Measurements from ENCODE around the gene APOC3. TPM values are rescaled to one million over a fixed set of nuclear protein-coding genes. Genes with fewer than 3 reads are reported as not detected.
A peak's percentile ranks its signal among the peaks of the same experiment; 100 is the strongest.

The APOC3 gene
- total and polyA plus RNA-seq, 9 of the 15 experiments (the other 6 are each of a cell fraction or from before 2014, with no cell fraction given), result 1.1 TPM; not detected in 8

DNA sequence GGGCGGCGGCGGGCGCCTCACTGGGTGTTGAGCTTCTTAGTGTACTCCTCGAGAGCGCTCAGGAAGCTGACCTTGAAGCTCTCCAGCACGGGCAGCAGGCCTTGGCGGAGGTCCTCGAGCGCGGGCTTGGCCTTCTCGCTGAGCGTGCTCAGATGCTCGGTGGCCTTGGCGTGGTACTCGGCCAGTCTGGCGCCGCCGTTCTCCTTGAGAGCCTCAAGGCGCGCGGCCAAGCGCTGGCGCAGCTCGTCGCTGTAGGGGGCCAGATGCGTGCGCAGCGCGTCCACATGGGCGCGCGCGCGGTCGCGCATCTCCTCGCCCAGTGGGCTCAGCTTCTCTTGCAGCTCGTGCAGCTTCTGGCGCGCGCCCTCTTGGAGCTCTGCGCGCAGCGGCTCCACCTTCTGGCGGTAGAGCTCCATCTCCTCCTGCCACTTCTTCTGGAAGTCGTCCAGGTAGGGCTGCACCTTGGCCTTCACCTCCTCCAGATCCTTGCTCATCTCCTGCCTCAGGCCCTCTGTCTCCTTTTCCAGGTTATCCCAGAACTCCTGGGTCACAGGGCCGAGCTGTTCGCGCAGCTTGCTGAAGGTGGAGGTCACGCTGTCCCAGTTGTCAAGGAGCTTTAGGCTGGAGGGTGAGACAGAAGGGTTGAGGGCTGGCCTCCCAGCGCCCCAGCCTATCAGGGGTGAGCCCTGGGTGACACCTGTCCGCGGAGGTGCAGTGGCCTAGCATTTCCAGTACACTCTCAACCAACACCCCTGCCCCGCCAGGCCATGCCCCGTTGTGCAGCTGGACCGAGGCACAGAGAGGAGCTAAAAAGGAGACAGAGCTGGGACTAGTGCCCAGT is 6.3 kb downstream of the APOC3 start (continued):
- TF ChIP-seq MEF2A (IDR thresholded peaks at IDR 0.05; ENCODE audit: control insufficient read depth, low read depth, low read length) (0 out of 2 replicates have a peak, but pooled peaks have one; percentile 9), CBX3 (IDR thresholded peaks at IDR 0.05; ENCODE audit: borderline replicate concordance in 1 of 2, low read length in 2 of 2) (peak in 1 of 2 experiments; percentile 85; a peak in 1 of 3 replicates), TGIF2 (CRISPR knock-in tag; IDR thresholded peaks at IDR 0.05) (no peak), NR4A1 (CRISPR knock-in tag; IDR thresholded peaks at IDR 0.05) (no peak), NR4A1 (tag; IDR thresholded peaks at IDR 0.05) (no peak), CEBPG (CRISPR knock-in tag; IDR thresholded peaks at IDR 0.05) (no peak), CEBPG (tag; conservative IDR thresholded peaks at IDR 0.05 in 1 of 2, IDR thresholded peaks at IDR 0.05 in 1 of 2) (no peak), ZNF174 (CRISPR knock-in tag; IDR thresholded peaks at IDR 0.05) (no peak), ARNT (IDR thresholded peaks at IDR 0.05) (no peak), XRCC4 (IDR thresholded peaks at IDR 0.05; ENCODE audit: extremely low read depth, insufficient read depth, insufficient read length) (no peak), BMI1 (IDR thresholded peaks at IDR 0.05; ENCODE audit: low read length) (no peak), NFIC (IDR thresholded peaks at IDR 0.05) (peak; percentile 90), THRAP3 (IDR thresholded peaks at IDR 0.05; ENCODE audit: borderline replicate concordance) (no peak), ARID1B (IDR thresholded peaks at IDR 0.05) (no peak), NFIX (CRISPR knock-in tag; IDR thresholded peaks at IDR 0.05; ENCODE audit: low read depth) (no peak), NRF1 (conservative IDR thresholded peaks at IDR 0.05 in 1 of 2, IDR thresholded peaks at IDR 0.05 in 1 of 2) (peak; percentile 89 to 92), SMAD3 (CRISPR knock-in tag; conservative IDR thresholded peaks at IDR 0.05) (no peak), SMC3 (conservative IDR thresholded peaks at IDR 0.05; ENCODE audit: insufficient read depth, low read depth, low read length) (peak; percentile 74), KLF16 (IDR thresholded peaks at IDR 0.05) (no peak), POLR2AphosphoS2 (IDR thresholded peaks at IDR 0.05; ENCODE audit: low read length) (no peak), HOXB6 (CRISPR knock-in tag; IDR thresholded peaks at IDR 0.05; ENCODE audit: borderline replicate concordance) (no peak), ZNF280A (IDR thresholded peaks at IDR 0.05; ENCODE audit: low read depth, partially characterized antibody) (no peak), ZNF212 (CRISPR knock-in tag; IDR thresholded peaks at IDR 0.05) (no peak), CCAR2 (IDR thresholded peaks at IDR 0.05; ENCODE audit: low read depth, low read length) (no peak), CBFB (CRISPR knock-in tag; IDR thresholded peaks at IDR 0.05) (no peak), CTBP1 (IDR thresholded peaks at IDR 0.05; ENCODE audit: borderline replicate concordance) (peak; percentile 93), ZNF707 (CRISPR knock-in tag; conservative IDR thresholded peaks at IDR 0.05) (no peak), NBN (IDR thresholded peaks at IDR 0.05; ENCODE audit: low read depth) (no peak)
- TF ChIP-seq, protein P1, sequence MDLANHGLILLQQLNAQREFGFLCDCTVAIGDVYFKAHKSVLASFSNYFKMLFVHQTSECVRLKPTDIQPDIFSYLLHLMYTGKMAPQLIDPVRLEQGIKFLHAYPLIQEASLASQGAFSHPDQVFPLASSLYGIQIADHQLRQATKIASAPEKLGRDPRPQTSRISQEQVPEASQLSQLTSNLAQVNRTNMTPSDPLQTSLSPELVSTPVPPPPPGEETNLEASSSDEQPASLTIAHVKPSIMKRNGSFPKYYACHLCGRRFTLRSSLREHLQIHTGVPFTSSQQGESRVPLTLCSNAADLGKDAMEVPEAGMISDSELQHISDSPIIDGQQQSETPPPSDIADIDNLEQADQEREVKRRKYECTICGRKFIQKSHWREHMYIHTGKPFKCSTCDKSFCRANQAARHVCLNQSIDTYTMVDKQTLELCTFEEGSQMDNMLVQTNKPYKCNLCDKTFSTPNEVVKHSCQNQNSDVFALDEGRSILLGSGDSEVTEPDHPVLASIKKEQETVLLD (IDR thresholded peaks at IDR 0.05), result peak; percentile 40; the same call in 1 of the 2 replicates

All from K562 (cell line).